HG03558 (cell line): ENCODE data around the gene RANBP17.

ENCODE experiments used
- ATAC-seq: cut with Tn5 transposase; IDR thresholded peaks from one replicate; pipeline ENCODE4 v1.9.1; 2021; ENCODE audit warnings: moderate number of reproducible peaks; ENCODE audit not compliant: unreplicated experiment; ENCODE audit errors: extremely low read depth

The RANBP17 gene

DNA sequence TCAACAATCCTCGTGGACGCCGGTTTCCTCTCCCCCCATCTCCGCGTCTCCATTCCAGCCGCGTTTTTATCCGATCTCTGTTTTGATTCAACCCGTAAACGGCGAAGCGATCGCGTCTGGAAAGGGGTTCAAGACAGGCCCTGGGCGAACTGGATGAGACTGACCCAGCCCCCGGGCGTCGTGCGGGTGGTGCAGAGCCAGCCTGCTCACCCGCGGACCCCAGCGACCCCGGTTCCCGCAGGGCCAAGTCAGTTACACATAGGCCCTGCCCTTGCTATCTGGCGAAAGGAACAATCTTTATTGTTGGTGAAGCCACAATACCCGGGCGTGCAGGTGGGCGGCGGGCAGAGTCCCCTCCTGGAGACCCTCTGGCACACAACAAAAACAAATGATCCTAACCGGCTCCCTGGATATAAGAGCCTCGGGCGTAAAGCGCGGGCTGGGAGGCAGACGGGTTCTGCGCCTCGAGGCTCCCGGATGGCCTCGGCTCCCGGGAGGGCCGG lies 449.1 kb downstream of the RANBP17 start:
- ATAC-seq = no peak

DNA sequence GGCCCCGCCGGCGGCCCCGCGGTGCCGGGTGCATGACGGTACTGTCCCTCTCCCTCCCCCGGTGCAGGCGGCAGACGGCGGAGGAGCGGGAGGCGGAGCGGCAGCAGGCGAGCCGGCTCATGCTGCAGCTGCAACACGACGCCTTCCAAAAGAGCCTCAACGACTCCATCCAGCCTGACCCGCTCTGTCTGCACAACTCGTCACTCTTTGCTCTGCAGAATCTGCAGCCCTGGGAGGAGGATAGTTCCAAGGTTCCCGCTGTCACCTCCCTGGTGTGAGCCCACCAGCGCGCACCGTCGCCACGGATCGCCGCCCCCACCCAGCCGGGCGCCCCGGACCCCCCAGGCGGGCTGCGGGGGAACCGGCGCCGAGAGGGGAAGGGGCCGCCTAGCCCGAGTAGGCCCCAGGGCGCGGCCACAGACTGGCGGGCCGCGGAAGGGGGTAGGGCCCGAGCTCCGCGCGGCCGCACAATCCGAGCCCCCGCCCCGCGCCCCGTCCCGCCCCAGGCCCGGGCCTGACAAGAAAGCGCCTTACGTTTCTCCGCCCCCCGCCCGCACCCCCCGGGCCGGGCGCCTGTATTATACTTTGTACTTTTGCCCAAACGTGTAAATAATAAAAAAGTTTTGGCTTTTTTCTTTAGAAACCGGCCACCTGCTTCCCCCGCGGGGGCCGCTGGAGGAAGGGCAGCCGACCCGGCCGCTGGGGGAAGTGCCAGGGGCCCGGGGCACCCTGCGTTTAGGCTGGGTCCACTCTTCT lies 449.7 kb downstream of the RANBP17 start:
- ATAC-seq = no peak

DNA sequence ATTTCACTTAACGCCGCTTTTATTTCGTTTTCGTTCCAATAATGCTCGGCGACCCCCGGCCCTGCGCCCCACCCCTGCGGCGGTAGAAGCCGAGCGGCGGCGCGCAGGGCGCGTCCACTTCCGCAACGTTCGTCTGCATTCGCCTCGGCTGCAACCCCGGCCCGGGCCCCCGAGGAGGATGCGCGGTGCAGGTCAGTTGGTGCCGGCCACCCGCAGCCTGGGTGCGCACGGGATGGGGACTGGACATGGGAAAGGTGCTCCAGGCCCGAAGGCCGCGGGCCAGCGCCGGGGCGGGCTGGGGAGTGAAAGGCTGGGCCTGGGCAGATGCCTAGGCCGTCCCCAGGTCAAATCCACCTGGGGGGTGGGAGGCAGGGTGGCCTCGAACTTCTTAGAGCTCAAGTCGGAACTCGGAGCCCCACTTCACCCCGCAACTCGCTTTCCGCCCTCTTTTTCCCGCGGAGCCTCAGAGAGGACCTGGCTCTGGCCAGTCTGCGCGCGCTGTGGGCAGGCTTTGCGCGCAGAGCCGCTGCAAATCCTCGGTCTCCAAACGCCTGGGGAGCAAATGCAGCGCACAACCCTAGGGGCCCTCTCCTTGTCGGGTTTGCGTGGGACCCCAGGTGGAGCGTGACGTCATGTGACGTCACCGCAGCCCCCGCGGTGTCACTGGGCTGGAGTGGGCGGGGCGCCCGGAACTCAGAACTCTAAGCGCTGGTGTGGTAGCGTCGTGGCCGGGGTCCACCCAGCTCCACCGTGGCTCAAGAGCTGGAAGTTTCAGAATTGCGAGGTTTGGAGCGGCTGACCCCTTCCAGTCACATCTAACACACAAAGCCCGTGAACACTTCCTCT lies 450.5 kb downstream of the RANBP17 start:
- ATAC-seq = no peak

DNA sequence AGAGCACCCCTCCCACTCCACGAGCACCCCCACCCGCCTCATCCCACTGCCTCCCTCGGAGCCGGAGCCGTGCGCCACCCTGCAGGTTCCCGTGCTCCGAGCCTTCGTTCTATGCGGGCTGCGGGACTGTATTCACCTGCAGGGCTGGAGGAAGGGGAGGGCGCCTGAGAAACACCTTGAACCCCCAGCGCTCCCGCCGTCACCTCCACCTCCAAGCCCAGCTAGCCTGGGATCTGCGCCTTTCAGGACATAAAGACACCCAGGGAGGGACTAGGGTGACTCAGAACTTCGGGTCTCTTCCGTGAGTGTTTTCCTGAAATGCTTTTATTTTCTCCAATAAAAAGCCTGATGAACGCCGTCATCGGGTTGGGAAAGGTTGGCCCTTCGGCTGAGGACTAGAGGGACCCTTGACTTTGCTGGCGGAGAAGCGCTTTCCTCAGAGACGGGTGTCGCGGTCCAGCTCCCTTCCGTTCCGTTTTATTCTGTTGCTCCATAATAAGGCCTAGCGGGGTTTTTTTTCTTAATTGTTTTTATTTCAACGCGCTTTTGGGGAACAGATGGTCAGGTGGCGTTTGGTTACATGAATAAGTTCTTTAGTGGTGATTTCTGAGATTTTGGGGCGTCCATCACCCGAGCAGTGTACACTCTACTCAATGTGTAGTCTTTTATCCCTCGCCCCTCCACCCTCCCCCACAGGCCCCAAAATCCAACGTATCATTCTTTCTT lies 451.8 kb downstream of the RANBP17 start:
- ATAC-seq = no peak

DNA sequence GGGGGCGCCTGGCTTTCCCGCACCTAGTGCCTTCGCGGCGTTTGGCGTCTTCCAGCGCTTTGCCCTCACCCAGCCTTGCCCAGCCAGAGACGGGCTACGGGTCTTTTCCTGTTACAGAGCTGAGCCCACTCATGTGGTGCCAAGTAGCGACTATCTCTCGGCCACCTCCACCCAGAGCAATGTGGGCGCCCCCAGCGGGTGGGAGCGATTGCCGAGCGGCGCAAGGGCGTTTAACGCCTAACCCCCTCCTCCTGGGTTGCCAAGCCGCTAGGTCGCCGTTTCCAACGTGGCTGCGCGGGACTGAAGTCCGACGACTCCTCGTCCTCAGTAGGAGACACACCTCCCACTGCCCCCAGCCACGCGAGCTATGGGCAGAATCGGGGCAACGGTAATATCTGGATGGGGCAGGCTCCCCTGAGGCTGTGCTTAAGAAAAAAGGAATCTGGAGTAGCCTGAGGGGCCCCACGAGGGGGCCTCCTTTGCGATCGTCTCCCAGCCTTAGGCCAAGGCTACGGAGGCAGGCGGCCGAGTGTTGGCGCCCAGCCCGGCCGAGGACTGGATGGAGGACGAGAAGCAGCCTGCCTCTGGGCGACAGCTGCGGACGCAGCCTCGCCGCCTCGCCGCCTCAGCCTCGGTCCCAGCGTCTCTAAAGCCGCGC lies 453.0 kb downstream of the RANBP17 start:
- ATAC-seq = no peak

DNA sequence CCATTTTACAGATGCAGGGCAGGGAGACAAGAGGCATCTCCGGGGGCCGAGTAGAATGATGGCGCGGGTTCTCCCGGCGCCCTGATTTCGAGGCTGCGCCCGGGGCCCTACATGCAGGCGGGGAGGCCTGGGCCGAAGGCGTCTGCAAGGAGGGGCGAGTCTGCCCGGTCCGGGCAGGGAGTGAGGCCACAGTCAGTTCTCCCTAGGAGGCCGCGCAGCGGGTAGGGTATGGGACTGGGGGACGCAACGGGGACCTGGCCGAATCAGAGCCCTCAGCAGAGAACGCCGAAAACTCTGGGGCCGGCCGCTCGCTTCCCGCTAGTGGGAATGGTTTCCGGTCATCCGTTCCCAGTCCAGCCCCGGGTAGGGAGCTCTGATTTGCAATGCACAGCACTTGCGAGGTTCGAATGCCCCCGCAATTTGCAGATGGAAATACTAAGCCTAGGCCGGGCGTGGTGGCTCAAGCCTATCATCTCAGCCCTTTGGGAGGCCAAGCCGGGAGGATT lies 453.6 kb downstream of the RANBP17 start:
- no peak for ATAC-seq

DNA sequence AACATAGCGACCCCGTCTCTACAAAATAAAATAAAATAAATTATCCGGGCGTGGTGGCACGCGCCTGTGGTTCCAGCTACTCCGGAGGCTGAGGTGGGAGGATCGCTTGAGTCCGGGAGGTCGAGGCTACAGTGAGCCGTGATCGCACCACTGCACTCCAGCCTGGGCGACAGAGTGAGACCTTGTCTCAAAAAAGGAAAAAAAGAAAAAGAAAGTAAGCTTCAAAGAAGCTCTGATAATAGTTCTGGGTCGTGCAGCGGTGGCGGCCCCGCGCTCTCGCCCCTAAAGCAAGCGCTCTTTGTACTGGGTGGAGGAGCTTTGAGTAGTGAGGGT lies 454.1 kb downstream of the RANBP17 start:
- no peak for ATAC-seq

DNA sequence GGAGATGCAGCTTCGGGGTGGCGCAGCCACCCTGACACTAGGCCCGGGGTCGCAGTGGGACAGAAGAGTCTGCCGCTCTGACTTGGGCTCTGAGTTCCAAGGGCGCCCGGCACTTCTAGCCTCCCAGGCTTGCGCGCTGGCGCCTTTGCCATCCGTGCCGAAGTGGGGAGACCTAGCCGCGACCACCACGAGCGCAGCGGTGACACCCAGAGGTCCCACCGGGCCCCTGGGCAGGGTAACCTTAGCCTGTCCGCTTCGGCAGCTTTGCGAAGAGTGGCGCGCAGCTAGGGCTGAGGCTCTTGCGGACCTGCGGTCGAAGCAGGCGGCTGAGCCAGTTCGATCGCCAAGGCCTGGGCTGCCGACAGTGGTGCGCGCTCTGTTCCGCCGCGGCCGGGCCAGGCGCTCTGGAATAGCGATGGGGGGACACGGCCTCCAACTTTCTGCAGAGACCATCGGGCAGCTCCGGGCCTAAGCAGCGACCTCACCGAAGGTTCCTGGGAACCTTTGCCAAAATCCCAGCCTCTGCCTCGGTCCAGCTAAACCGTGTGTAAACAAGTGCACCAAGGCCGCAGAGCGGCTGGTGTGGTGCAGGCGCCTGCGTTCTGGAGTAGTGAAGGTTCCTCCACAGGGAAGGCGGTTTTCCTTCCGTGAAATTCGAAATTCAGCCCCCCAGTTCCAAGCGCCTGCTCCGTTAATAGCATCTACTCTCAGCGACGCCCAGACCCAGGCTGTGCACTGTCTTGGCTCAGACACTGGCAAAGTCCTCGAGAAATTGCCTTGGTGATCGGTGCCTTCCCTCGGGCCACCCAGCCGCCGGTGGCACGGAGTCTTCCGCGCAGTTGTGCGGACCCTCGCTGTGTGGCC lies 454.7 kb downstream of the RANBP17 start:
- ATAC-seq = no peak

DNA sequence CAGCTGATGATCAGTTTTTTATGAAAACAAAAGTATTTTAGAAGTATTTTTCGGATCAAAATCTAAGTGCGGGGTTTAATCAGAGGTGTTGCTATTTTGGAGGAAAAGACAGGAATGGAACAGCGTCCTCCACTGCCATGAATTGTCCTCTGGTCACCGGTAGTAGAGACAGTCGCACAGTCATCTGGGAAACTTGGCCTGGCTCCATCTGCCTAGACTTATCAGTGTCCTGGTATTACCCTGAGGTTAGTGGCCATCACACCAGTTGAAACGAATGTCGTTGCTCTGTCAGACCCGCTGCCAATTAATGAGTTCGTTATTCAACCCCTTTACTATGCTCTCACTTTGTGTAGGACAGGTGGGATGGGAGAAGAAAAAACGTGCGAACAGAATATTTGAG lies 455.4 kb downstream of the RANBP17 start:
- ATAC-seq = no peak

DNA sequence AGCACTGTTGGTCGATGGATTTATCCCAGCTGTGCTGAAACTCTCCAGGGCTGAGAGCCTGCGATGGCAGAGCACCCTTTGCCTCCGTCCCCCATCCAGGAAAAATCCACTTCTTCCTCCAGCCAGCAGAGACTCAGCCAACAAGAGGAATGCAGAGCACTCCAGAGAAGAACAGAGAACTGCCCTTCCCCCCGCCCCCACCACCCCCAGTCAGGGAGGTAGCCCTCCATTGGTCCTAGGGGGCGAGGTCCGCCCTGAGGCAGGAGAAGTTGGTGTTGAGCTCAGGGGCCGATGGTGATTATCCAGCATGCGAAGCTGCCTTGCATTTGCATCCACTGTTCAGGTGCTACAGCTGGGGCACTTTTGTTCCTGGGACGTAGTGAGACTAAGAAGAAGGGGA lies 456.2 kb downstream of the RANBP17 start:
- ATAC-seq = no peak

DNA sequence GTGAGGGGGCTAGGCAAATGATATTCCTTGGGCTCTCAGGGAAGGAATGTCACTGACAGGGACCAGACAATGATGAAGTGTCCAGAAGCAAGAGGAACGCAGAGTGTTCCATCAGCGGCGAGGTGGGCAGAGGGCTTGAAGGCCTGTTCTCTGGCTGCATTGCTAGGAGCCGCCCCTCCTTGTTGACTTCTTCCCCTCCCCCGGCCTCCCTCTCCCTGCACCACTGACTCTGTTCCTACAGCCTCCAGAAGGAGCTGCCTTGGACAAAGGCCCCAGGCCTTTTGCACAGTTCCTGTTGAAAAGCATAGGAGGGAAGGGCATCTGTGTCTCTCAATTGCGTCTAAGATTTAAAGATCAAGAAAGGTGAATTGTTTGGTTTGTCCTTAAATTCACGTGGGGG lies 459.6 kb downstream of the RANBP17 start:
- no peak for ATAC-seq

DNA sequence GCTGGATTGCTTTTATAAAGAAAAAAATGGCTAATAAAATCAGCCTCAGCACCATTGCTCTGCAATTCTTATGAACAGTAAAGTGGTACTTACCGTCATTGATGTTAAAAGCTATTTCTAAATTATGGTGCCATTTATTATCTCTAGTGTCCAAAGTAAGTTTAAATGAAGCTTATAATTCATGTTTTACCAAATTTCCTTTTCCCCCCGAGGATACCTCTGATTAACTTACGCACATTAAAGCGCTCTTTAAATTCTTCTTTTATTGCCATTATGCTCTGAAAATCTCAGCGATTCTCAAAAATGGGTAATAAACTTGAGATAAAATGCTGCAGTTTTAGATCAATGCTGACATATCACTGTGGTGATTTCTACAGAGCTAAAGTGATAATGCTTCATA lies 460.7 kb downstream of the RANBP17 start:
- ATAC-seq = no peak

DNA sequence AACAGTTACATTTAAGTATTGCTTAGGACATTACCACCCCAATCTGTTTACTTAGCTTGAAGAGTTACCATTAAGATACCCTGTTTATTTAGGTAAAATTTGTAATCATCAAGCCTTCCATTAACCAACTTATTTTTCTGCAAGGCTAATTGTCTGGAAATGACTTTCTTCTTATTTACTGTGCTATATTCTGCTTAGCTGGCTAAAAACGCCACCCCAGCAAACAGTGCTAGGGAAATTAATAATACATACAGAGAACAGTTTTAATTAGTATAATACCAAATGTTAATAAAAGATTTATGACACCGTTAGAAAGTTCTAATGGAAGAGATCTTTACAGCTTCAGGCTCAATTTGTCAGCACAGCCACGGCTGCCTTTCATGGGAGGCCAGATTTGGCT lies 461.2 kb downstream of the RANBP17 start:
- ATAC-seq = no peak

DNA sequence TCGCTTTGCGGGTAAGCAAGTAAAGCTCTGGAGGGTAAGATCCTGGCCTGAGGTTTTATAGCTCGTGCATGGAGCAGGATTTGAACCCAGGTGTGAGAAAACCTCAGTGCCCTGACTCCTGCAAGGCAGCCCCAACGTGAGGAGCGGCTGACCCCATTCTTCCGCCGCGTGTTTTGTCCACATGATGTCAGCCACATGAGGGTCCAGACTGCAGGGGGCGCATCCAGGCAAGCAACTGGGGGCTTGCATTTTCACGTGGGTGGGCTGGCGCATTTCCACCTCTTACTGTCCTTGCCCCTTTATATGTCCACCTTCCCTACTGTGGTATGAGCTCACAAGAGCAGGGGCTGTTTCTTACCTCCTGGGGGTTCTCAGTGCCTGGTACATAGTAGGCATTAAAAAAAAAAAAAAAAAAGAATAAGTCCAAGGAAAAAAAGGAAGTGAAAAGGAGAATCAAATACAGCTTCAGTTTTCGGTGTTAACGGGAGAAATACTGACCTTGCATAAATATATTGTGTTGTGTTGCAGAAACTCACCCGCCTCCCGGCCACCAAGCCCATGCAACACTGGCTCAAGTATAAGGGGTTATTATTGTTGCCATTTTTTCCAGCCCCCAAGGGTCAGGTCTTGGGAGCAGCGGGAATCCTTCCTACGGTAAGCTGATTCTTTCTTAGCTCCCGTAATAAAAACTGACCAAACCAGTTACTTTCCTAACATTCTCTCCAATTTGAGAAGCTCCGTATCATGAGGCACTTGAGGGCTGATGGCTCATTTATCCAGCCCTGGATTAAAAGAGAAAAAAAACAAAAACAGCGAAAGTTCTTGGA lies 462.2 kb downstream of the RANBP17 start:
- ATAC-seq = no peak

DNA sequence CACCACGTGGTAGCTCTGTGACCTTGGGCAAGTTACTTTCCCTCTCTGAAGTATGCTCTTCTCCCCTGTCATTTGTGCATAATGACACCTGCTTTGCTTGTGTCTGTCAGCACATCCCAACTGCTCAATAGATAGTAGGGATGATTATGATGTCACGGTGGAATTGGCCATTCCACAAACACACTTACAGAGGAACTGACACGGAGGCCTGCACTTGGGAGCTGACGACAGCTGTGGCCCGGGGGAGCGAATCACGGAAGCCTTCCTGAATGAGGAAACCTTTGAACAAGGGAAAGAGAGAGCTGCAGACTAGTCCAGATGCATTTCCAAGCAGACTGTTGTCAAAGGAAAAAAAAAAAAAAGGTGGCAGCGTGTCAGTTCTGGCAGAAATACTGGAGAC lies 468.2 kb downstream of the RANBP17 start:
- ATAC-seq = no peak

DNA sequence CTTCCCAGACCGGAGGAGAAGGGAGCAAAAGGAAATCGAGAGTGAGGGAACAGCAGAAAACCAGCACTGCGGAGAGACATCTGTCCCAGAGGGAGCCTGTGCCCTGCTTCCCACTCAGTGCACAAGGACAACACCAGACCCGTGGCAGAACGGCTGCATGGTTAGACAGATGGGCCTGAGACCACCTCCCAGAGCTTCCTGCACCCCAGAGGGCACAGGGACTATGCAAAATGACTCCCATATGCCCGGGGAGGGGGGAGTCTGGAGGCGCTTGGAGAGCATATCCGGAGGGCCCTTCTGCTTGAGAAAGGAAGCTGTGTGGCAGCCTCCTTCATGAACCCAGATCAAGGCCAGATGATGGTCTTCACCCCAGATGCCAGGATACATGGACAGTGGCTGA lies 473.8 kb downstream of the RANBP17 start:
- ATAC-seq = no peak

DNA sequence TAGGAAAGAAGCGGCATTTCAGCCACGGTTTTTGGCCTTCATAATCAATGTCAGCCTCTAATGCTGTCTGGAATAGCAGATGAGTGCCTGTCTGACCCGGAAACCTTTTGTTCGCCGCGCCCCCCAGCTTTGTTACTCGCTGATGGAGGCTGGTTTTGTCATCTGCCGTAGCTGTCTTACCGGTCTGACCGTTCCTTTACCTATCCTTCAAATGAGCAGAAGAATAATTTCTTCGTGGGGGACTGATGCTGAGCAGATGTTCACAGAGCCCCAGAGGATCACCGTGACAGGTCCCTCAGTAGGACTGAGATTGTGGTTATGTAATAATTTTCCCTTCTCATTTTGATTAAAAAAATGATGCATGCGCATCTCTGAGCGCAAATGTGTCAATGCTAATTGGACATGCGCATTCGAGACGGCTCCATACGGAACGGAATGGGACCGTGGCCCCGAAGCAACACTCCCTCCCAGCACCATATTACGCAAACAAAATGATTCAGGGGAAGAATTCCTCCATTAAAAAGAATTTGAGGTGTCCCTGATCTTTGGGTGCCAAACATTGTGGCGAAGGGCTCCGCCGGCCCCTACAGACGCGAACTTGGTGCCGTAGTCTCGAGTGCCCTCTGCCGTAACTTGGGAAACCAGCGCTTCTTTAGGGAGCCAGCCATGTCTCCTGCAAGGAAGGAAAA lies 474.8 kb downstream of the RANBP17 start:
- no peak for ATAC-seq

DNA sequence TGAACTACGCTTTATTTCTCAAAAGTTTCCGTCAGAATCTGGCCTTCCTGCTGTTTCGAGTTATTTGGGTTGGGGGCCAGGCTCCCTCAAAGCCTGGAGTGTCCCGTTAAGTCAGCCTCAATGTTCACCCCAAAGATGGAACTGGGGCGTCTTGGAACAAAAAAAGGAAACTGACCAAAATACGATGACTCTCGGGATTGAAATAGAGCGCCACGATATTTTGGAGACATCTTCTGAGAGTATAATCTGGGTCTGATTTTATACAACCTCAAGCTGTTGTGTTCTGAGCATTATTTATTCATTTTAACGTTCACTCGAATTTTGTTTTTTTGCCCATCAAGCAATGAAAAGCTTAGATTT lies 475.4 kb downstream of the RANBP17 start:
- ATAC-seq = no peak
